GM21381 (cell line): ENCODE results near the gene GGPS1.
"Not testable (repeated sequence)": the region's sequence is repeated elsewhere in the genome, so short reads cannot be mapped to it uniquely, and the experiment has no call there.

Experiments
- ATAC-seq: cut with Tn5 transposase; IDR thresholded peaks from one replicate; pipeline ENCODE4 v1.9.1; 2021; ENCODE audit warnings: mild to moderate bottlenecking, moderate library complexity; ENCODE audit not compliant: unreplicated experiment

Gene GGPS1

GRCh38 chr1:235304549-235305451 lies 23.6 kb upstream of the GGPS1 start:
- ATAC-seq = no peak

- no peak for ATAC-seq
Measured at GRCh38 chr1:235307158-235308124, 20.9 kb upstream of the GGPS1 start.

- not testable (repeated sequence) for ATAC-seq
Measured at GRCh38 chr1:235309206-235309605, 19.2 kb upstream of the GGPS1 start.

- no peak for ATAC-seq
Measured at GRCh38 chr1:235313262-235313661, 15.1 kb upstream of the GGPS1 start.

- ATAC-seq = no peak
Measured at GRCh38 chr1:235313931-235314678, 14.3 kb upstream of the GGPS1 start.

GRCh38 chr1:235315173-235315572 lies 13.2 kb upstream of the GGPS1 start:
- no peak for ATAC-seq

GRCh38 chr1:235315735-235316134 lies 12.6 kb upstream of the GGPS1 start:
- ATAC-seq = no peak

- no peak for ATAC-seq
Measured at GRCh38 chr1:235317168-235317567, 11.2 kb upstream of the GGPS1 start.

- ATAC-seq = no peak
Measured at GRCh38 chr1:235319255-235319654, 9.1 kb upstream of the GGPS1 start.

GRCh38 chr1:235320521-235321179 lies 7.7 kb upstream of the GGPS1 start:
- ATAC-seq = no peak

- ATAC-seq = no peak
Measured at GRCh38 chr1:235324296-235324695, 4.1 kb upstream of the GGPS1 start.

GRCh38 chr1:235325139-235325538 lies 3.2 kb upstream of the GGPS1 start:
- no peak for ATAC-seq

GRCh38 chr1:235325854-235326253 lies 2.5 kb upstream of the GGPS1 start:
- ATAC-seq = no peak

GRCh38 chr1:235326719-235327558 lies 1.4 kb upstream of the GGPS1 start:
- ATAC-seq = peak; percentile 16

GRCh38 chr1:235327559-235328270 lies 655 bp upstream of the GGPS1 start, which contains the start of gene ARID4B:
ARID4B (minus strand) TSS chr1:235328179; CDS start chr1:235326919, 1,260 bp downstream.
- ATAC-seq = peak; percentile 2

- peak; percentile 18 for ATAC-seq
Measured at GRCh38 chr1:235329139-235329902, 951 bp downstream of the GGPS1 start.

- no peak for ATAC-seq
Measured at GRCh38 chr1:235330918-235331285, 2.5 kb downstream of the GGPS1 start.

- ATAC-seq = no peak
Measured at GRCh38 chr1:235331401-235331800, 3.0 kb downstream of the GGPS1 start.
